ENCODE measurements around the gene PPP1R14B.

PPP1R14B gene

GRCh38 chr11:64230985-64231365 lies 15.8 kb downstream of the PPP1R14B start:
- no peak for DNase-seq (ENCODE audit: low read depth in 3 of 3)

DNA sequence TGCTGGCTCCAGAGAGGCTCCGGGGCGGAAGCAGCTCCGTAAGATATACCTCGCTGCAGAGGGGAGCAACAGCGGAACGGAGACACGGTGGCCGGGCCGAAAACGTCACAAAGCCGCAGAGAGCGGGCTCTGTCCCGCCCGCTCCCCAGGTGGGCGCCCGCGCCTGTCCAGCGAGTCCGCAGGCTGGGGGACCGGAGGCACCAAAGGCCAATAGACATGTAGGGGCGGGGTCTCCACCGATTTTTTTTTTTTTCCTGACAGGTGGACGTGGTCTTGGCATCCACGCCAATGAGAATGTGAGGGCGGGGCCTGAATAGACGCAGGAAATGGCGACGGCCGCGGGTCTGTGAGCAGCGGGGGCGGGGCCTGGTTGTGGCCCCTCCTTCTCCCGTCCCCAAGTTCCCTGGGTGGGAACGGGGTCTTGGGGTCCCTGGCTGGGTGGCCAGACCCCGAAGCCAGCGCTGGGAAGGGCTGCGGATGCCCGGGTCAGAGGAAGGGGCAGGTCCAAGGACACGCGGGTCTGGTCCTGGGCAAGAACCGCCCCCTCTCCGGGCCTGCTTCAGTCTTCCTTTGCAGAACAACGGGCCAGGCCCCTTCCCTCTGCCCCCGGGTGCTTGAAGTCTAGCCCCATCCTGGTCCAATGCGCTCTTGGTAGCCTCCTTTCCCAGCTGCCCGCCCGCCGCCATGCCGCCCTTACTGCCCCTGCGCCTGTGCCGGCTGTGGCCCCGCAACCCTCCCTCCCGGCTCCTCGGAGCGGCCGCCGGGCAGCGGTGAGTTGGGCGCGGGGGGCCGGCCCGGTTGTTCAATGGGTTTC lies 16.4 kb downstream of the PPP1R14B start, which contains the start of gene DNAJC4:
DNAJC4 (plus strand) TSS at position 378 of the 814 bp plus-strand sequence; CDS start at position 685, 307 bp downstream.
- peak; percentile 71 to 76 (median 75) for DNase-seq (ENCODE audit: low read depth in 3 of 3)

- no peak for DNase-seq (ENCODE audit: low read depth in 3 of 3)
Measured at GRCh38 chr11:64229744-64230170, 17.0 kb downstream of the PPP1R14B start.

- DNase-seq (ENCODE audit: low read depth in 3 of 3) = no peak
Measured at GRCh38 chr11:64229090-64229743, 17.5 kb downstream of the PPP1R14B start.

- no peak for DNase-seq (ENCODE audit: low read depth in 3 of 3)
Measured at GRCh38 chr11:64227405-64227956, 19.3 kb downstream of the PPP1R14B start.

- DNase-seq (ENCODE audit: low read depth in 3 of 3) = no peak
Measured at GRCh38 chr11:64226507-64227051, 20.2 kb downstream of the PPP1R14B start.

GRCh38 chr11:64225608-64226506 lies 20.9 kb downstream of the PPP1R14B start, which contains the start of the genes NUDT22 and TRPT1:
NUDT22 (plus strand) TSS chr11:64226274; CDS start chr11:64226653, 379 bp downstream.
TRPT1 (minus strand) TSS chr11:64226186; CDS start chr11:64225860, 326 bp downstream.
- peak; percentile 82 to 93 (median 84) for DNase-seq (ENCODE audit: low read depth in 3 of 3)

DNA sequence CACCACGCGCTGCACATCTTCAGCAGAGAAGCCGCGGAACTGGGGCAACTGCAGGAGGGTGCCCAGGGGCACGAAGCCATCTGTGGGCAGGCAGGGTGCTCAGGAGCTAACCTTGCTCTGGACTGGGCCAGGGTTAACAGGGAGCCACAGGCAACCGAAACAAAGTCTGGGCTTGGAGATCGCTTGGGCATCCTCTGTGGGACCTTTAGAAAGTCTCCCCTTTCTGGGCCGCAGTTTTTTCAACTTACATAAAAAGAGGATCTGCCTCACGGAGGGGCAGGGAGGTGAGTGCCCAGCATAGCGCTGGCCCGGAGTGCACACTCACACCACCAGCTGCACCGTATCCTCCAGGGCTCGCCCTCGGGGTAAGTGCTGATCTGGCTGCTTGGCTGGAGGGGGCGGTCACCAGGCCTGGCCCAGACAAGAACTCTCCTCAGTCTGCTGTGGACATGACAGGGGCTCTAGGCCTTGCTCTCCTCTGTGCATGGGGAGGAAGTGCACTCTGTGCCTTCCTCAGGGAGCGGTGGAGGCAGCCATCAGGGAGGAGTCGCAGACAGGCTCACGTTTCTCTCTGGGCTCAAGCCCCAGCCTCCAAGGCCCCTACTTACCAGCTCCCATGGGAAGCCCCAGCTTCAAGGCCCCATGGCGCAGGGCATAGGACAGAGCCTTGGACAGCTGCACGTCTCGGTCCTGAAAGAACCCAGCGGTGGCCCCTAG lies 21.7 kb downstream of the PPP1R14B start:
- DNase-seq (ENCODE audit: low read depth in 3 of 3) = no peak

DNA sequence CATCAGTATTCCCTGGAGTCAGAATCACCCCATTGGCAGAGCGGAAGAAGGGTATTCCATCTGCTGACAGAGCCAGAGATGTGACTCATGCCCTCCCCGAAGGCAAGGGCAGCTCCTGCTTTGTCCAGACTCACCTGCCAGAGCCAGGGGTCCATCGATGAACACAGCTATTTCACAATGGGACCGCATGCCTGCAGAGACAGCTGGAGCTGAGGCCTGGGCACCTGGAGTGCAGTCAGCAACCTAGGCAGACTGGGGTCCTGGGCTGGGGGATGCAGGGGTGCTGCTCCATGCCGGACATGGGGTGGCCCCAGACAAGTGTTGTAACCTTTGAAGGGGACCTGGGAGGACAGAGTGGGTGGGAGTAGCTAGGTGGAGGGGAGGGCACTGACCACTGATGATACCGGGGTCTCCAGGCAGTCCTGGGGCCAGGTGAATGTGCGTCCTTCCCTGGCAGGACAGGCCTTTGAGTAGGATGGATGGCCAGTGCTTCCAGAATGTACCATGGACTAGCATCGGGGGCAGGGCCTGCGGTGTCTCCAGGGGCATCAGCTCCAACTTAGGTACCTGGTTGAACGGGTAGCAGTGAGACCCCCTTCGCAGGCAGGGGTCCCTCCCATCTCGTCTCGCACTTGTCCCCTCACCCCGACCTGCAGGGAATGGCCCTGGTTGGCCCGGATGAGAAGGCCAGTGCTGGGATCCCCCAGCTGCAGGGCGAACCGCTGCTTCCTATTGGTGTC lies 22.4 kb downstream of the PPP1R14B start:
- DNase-seq (ENCODE audit: low read depth in 3 of 3) = no peak

DNA sequence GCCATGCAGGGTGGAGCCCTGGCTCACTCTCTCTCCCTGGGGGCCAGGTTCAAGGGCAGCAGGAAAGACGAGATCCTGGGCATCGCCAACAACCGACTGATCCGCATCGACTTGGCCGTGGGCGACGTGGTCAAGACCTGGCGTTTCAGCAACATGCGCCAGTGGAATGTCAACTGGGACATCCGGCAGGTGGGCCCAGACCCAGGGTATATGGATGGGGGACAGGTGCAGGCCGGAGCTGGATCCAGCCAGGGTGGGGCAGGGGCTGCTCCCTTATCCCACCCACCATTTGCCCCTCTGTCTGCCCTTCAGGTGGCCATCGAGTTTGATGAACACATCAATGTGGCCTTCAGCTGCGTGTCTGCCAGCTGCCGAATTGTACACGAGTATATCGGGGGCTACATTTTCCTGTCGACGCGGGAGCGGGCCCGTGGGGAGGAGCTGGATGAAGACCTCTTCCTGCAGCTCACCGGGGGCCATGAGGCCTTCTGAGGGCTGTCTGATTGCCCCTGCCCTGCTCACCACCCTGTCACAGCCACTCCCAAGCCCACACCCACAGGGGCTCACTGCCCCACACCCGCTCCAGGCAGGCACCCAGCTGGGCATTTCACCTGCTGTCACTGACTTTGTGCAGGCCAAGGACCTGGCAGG lies 23.6 kb downstream of the PPP1R14B start:
- no peak for DNase-seq (ENCODE audit: low read depth in 3 of 3)

DNA sequence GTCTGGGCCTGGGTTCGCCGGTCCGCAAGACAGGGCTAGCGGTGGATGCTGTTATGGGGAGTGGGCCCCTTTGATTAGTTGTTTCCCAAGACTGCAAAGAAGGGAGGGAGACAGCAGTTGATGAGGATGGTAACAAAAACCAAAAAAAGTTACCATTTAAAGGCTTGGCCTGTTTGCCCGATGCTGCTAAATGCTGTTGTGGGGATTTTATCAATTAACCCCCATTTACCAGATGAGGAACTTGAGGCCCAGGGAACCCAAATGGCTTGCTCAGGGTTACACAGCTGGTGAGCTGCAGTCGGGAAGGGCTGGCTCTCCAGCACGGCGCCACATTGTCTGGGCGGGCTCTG lies 24.1 kb downstream of the PPP1R14B start:
- DNase-seq (ENCODE audit: low read depth in 3 of 3) = no peak

GRCh38 chr11:64220798-64221197 lies 25.9 kb downstream of the PPP1R14B start:
- DNase-seq (ENCODE audit: low read depth in 3 of 3) = no peak

DNA sequence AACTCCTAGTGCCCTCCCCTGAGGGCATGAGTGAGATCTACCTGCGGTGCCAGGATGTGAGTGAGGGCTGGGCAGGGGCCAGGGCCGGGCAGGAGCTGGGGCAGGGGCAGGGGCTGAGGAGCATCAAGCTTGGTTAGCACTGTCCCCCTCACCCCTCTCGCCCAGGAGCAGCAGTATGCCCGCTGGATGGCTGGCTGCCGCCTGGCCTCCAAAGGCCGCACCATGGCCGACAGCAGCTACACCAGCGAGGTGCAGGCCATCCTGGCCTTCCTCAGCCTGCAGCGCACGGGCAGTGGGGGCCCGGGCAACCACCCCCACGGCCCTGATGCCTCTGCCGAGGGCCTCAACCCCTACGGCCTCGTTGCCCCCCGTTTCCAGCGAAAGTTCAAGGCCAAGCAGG lies 26.5 kb downstream of the PPP1R14B start:
- no peak for DNase-seq (ENCODE audit: low read depth in 3 of 3)

DNA sequence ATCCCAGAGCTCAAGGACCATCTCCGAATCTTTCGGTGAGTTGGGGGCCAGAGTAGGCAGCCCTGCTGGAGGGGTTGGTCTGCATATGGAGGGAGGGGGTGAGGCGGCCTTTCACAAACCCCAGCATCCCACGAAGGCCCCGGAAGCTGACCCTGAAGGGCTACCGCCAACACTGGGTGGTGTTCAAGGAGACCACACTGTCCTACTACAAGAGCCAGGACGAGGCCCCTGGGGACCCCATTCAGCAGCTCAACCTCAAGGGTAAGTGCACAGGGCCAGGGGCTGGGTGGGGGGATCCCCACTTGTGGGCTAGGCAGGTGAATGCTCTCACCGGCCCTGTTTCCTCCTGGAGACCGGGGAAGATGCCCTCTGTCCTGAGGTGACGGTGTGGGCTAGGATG lies 27.0 kb downstream of the PPP1R14B start:
- DNase-seq (ENCODE audit: low read depth in 3 of 3) = no peak

DNA sequence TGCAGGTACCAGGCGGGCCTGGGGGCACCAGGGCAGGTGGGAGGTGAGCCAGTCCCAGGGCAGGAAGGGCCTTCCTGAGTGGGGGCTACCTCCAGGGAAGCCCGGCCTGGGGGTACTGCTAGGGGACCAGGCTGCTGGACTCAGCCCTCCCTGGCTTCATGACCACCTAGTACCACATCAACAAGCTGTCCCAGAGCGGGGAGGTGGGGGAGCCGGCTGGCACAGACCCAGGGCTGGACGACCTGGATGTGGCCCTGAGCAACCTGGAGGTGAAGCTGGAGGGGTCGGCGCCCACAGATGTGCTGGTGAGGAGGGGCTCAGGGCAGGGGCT lies 27.4 kb downstream of the PPP1R14B start:
- DNase-seq (ENCODE audit: low read depth in 3 of 3) = no peak

GRCh38 chr11:64218628-64219353 lies 28.0 kb downstream of the PPP1R14B start:
- DNase-seq (ENCODE audit: low read depth in 3 of 3) = no peak

DNA sequence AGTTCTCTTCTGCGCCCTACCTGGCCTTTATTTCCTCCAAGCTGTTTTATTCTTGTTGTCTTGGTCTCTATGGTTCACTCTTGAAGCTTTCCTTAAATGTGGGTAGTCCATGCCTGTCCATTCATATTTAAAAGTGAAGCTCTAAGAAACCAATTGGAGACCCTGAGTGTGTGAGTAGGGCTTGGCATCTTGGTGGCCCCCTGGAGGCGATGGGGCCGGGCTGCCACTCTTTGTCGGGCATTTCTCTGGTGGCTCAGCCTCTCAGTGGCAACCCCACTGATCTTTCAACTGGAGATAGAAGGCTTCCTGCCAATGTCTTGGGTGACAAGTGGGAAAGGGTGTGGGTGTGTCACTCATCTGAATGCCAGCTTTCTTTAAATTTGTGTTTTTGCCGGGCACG lies 29.9 kb downstream of the PPP1R14B start:
- no peak for DNase-seq (ENCODE audit: low read depth in 3 of 3)

GRCh38 chr11:64211181-64211872 lies 35.4 kb downstream of the PPP1R14B start:
- no peak for DNase-seq (ENCODE audit: low read depth in 3 of 3)

All from stimulated activated CD4-positive, alpha-beta T cell treated with anti-CD3 and anti-CD28 coated beads, TNF-alpha, amount 100 ng/mL, for 4 hours (primary cell).